Measurements from ENCODE around the gene GNA12. TPM values are rescaled to one million over a fixed set of nuclear protein-coding genes. Genes with fewer than 3 reads are reported as not detected.
A peak's percentile ranks its signal among the peaks of the same experiment; 100 is the strongest.

Gene GNA12
- total RNA-seq, 2 donors from 2014 or later: 37.0 to 46.6 TPM

- Mint-ChIP-seq H3K27me3 (ENCODE audit: low read depth) (no peaks in the 10 kb centered on the region), H3K4me1 (ENCODE audit: low read depth) (peaks cover 48% of the 10 kb centered on the region), H3K4me3 (no peak overlapping the region), H3K27ac (no peak overlapping the region), H3K36me3 (ENCODE audit: insufficient read depth in 2 of 2) (no peaks in the 10 kb centered on the region), H3K9me3 (no peaks in the 10 kb centered on the region)
- no peak for DNase-seq
- no peak for ATAC-seq (replicated peaks in 1 of 2)
Observed at GRCh38 chr7:2807460-2807844, 36.7 kb downstream of the GNA12 start.

DNA sequence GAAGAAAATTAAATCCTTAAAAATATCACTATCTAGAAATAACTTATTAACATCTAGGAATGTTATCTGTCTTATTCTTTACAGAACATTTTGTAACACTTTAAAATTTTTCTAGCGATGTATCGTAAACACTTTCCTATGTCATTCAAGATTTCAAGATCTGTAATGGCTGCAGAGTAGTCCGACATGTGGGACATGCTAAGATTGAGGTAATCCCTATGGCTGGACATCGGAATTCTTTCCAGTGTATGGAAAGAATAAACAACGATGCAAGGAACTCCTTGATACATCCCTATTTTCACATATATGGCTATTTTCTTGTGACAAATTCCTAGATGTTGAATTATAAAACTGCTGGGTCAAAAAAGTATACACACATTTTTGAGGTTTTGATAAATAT is 37.5 kb downstream of the GNA12 start:
- H3K4me3 Mint-ChIP-seq: no peak overlapping the region
- no peak overlapping the region for H3K27ac Mint-ChIP-seq
- ATAC-seq (replicated peaks in 1 of 2) (no peak), DNase-seq (no peak)
- no peaks in the 10 kb centered on the region for H3K36me3 Mint-ChIP-seq (ENCODE audit: insufficient read depth in 2 of 2)
- H3K27me3 Mint-ChIP-seq (ENCODE audit: low read depth): no peaks in the 10 kb centered on the region
- peaks cover 56% of the 10 kb centered on the region for H3K4me1 Mint-ChIP-seq (ENCODE audit: low read depth)
- H3K9me3 Mint-ChIP-seq: no peaks in the 10 kb centered on the region

DNA sequence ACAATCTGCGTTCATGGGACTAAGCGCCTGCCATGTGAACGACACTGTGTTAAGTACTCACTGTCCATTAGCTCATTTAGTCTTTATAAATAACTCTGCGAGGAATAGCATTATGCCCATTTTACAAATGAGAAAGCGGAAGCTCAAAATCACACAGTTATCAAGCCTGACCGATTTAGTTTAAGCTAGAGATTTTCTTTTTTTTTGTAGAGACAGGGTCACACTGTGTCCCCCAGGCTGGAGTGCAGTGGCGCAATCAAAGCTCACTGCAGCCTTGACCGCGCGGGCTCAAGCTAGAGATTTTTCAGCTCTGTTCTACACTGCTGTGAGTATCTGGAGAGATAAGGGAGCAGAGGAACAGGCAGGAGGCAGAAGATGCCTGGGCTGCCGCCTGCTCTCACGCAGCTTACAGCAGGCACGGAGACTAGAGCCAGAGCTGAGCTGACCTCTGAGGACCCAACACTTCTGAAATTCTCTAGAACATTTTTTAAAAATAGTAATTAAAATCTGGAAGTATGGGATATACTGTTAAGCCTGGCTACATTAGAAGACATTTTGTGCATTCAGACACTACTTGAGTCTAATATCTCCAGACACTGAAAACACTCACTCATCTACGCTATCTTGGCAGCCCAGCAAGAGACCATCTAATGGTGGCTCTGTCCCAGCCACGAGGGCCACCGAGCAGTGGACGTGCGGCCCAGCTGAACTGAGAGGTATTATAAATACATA is 38.7 kb downstream of the GNA12 start:
- no peak overlapping the region for H3K4me3 Mint-ChIP-seq

DNA sequence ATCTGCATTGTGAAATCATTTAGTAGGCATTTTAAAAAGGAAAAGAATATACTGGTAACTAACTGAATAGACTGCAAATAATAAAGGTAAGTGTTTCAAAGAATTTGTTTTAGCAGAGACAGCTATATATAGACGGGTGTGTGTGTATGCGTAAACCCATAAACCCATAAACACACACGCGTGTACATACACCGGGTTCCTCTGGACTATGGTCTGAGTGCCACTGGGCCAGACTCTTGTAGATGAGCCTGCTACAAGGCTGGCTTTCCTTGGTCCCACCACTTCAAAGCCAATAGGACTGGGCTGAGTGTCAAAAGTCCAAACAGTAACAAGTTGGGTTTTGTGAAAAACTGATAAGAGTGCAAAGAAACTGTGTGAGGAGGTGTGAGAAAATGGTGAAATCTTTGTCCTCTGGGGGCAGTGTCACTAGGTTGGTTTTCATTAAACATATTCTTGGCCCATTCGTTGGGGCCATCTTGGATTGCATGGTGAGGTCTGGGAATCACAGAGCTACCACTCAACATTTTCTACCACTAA is 39.8 kb downstream of the GNA12 start:
- no peak overlapping the region for H3K27ac Mint-ChIP-seq
- no peaks in the 10 kb centered on the region for H3K36me3 Mint-ChIP-seq (ENCODE audit: insufficient read depth in 2 of 2)
- no peaks in the 10 kb centered on the region for H3K27me3 Mint-ChIP-seq (ENCODE audit: low read depth)
- DNase-seq (no peak), ATAC-seq (replicated peaks in 1 of 2) (no peak)
- no peaks in the 10 kb centered on the region for H3K9me3 Mint-ChIP-seq
- peaks cover 67% of the 10 kb centered on the region for H3K4me1 Mint-ChIP-seq (ENCODE audit: low read depth)
- H3K4me3 Mint-ChIP-seq: no peak overlapping the region

More for the DNA sequence above, 38.7 kb downstream of the GNA12 start:
- Mint-ChIP-seq H3K27me3 (ENCODE audit: low read depth) (no peaks in the 10 kb centered on the region), H3K36me3 (ENCODE audit: insufficient read depth in 2 of 2) (no peaks in the 10 kb centered on the region), H3K9me3 (no peaks in the 10 kb centered on the region), H3K4me1 (ENCODE audit: low read depth) (peaks cover 58% of the 10 kb centered on the region), H3K27ac (no peak overlapping the region)
- DNase-seq (no peak), ATAC-seq (replicated peaks in 1 of 2) (no peak)

GRCh38 chr7:2803755-2804154 is 40.4 kb downstream of the GNA12 start:
- ATAC-seq (replicated peaks in 1 of 2) (no peak), DNase-seq (no peak)
- H3K36me3 Mint-ChIP-seq (ENCODE audit: insufficient read depth in 2 of 2): no peaks in the 10 kb centered on the region
- H3K27ac Mint-ChIP-seq: no peak overlapping the region
- peaks cover 67% of the 10 kb centered on the region for H3K4me1 Mint-ChIP-seq (ENCODE audit: low read depth)
- H3K9me3 Mint-ChIP-seq: no peaks in the 10 kb centered on the region
- H3K4me3 Mint-ChIP-seq: no peak overlapping the region
- no peaks in the 10 kb centered on the region for H3K27me3 Mint-ChIP-seq (ENCODE audit: low read depth)

GRCh38 chr7:2803342-2803692 is 40.8 kb downstream of the GNA12 start:
- peaks cover 66% of the 10 kb centered on the region for H3K4me1 Mint-ChIP-seq (ENCODE audit: low read depth)
- ATAC-seq (replicated peaks in 1 of 2): no peak
- H3K4me3 Mint-ChIP-seq: no peak overlapping the region
- DNase-seq: no peak
- H3K9me3 Mint-ChIP-seq: no peaks in the 10 kb centered on the region
- H3K27me3 Mint-ChIP-seq (ENCODE audit: low read depth): no peaks in the 10 kb centered on the region
- H3K36me3 Mint-ChIP-seq (ENCODE audit: insufficient read depth in 2 of 2): no peaks in the 10 kb centered on the region
- no peak overlapping the region for H3K27ac Mint-ChIP-seq

DNA sequence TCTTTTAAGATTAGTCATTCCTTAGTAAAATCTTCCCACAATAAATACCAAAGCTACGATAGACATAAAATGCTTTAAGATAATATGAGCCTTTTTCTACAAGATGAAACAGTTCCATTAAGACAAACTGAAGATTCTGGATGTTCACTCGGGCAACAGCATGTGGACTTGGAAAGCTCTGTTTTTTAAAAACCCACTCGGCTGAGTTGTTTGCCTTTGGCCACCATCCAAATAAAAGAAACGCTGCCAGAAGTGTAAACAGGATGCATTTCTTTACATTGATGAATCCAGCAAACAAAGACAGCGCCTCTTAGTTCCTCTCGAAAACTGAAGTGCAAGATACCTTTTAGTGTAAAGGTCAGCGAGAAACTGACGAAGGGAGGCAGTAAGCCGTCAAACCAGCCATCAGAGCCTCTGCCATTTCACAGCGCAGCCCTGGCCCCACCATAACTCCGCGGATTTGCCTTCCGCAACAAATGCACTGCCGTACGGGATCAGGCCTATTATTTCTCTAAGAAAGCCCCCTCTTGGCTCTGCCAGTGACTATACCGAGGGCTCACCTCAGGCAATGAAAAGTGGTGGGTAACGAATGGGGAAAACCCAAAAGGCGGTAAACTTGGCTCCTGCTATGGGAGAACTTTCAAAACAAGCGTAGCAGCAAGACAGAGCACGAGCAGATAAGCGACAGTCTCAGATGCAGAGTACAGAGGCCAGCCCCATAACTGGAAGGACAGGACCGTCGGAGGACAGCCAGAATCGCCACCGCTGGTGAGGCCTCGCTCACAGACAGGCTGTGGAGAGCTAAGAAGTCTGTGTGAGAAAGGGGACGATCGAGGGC is 41.4 kb downstream of the GNA12 start:
- no peak overlapping the region for H3K27ac Mint-ChIP-seq
- H3K9me3 Mint-ChIP-seq: no peaks in the 10 kb centered on the region
- ATAC-seq (replicated peaks in 1 of 2) (no peak), DNase-seq (no peak)
- no peaks in the 10 kb centered on the region for H3K36me3 Mint-ChIP-seq (ENCODE audit: insufficient read depth in 2 of 2)
- no peak overlapping the region for H3K4me3 Mint-ChIP-seq
- H3K4me1 Mint-ChIP-seq (ENCODE audit: low read depth): peaks cover 60% of the 10 kb centered on the region
- H3K27me3 Mint-ChIP-seq (ENCODE audit: low read depth): no peaks in the 10 kb centered on the region

- no peaks in the 10 kb centered on the region for H3K9me3 Mint-ChIP-seq
- H3K27ac Mint-ChIP-seq: peak overlapping the region; percentile 64
- H3K27me3 Mint-ChIP-seq (ENCODE audit: low read depth): no peaks in the 10 kb centered on the region
- H3K36me3 Mint-ChIP-seq (ENCODE audit: insufficient read depth in 2 of 2): no peaks in the 10 kb centered on the region
- DNase-seq (no peak), ATAC-seq (replicated peaks in 1 of 2) (no peak)
- peaks cover 57% of the 10 kb centered on the region for H3K4me1 Mint-ChIP-seq (ENCODE audit: low read depth)
- peak overlapping the region in 1 of 2 donors; percentile 77 for H3K4me3 Mint-ChIP-seq
Observed at GRCh38 chr7:2802101-2802500, 42.0 kb downstream of the GNA12 start.

GRCh38 chr7:2800931-2801688 is 43.0 kb downstream of the GNA12 start:
- Mint-ChIP-seq H3K4me3 (peak overlapping the region; percentile 73 to 77), H3K36me3 (ENCODE audit: insufficient read depth in 2 of 2) (no peaks in the 10 kb centered on the region), H3K27ac (peak overlapping the region; percentile 64), H3K4me1 (ENCODE audit: low read depth) (peaks cover 57% of the 10 kb centered on the region), H3K9me3 (no peaks in the 10 kb centered on the region), H3K27me3 (ENCODE audit: low read depth) (no peaks in the 10 kb centered on the region)
- DNase-seq (peak; percentile 26 to 29), ATAC-seq (replicated peaks in 1 of 2) (peak; percentile 65 to 70)

DNA sequence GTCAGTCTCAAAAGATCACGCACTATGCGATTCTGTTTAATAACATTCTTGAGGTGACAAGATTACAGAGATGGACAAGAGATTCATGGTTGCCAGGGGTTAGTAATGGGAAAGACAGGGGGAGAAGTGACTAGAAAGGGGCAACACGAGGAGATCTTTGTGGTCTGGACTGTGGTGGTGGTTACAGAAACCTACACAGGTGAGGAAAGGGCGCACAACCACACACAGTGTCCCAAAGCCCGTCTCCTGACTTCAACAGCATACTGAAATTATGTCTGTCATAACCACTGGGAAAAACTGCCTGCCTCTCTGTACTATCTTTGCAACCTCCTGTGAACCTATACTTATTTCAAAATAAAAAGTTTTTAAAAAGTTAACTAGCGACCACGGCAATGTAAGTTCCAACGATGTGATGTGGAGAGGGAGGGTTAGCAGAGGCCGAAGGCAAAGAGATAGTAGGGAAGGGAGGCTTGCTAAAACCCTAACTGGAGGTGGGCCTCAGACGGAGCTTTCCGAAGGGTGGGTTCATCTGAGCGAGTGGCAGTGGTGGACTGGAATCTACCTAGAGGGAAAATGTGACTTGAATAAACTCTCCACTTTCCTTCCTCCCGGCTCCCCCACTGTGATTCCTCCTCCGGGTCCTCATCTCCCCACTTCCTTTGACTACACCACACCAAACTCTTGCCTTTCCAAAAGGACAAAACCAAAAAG is 43.7 kb downstream of the GNA12 start:
- H3K9me3 Mint-ChIP-seq: no peaks in the 10 kb centered on the region
- DNase-seq (peak; percentile 29 to 33), ATAC-seq (replicated peaks in 1 of 2) (peak; percentile 69 to 71)
- no peaks in the 10 kb centered on the region for H3K27me3 Mint-ChIP-seq (ENCODE audit: low read depth)
- no peaks in the 10 kb centered on the region for H3K36me3 Mint-ChIP-seq (ENCODE audit: insufficient read depth in 2 of 2)
- H3K4me3 Mint-ChIP-seq: peak overlapping the region; percentile 73 to 77
- peaks cover 57% of the 10 kb centered on the region for H3K4me1 Mint-ChIP-seq (ENCODE audit: low read depth)
- H3K27ac Mint-ChIP-seq: no peak overlapping the region

DNA sequence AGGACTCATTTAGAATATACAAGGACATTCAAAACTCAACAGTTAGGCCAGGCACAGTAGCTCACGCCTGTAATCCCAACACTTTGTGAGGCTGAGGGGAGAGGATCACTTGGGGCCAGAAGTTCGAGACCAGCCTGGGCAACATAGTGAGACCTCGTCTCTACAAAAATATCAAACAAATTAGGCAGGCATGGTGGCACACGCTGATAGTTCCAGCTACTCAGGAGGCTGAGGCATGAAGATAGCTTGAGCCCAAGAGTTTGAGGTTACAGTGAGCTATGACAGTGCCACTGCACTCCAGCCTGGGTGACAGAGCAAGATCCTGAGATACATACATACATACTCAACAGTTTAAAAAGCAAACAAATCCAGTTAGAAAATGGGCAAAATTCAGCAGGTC is 44.9 kb downstream of the GNA12 start:
- Mint-ChIP-seq H3K36me3 (ENCODE audit: insufficient read depth in 2 of 2) (peaks cover 0 to 2% of the 10 kb centered on the region in 2 donors), H3K27me3 (ENCODE audit: low read depth) (no peaks in the 10 kb centered on the region), H3K4me1 (ENCODE audit: low read depth) (peaks cover 57% of the 10 kb centered on the region), H3K4me3 (peak overlapping the region in 1 of 2 donors; percentile 49), H3K9me3 (no peaks in the 10 kb centered on the region), H3K27ac (peak overlapping the region; percentile 45)
- ATAC-seq (replicated peaks in 1 of 2): no peak
- no peak for DNase-seq

GRCh38 chr7:2798669-2799068 is 45.4 kb downstream of the GNA12 start:
- no peak overlapping the region for H3K27ac Mint-ChIP-seq
- peaks cover 2 to 4% of the 10 kb centered on the region in 2 donors for H3K36me3 Mint-ChIP-seq (ENCODE audit: insufficient read depth in 2 of 2)
- no peaks in the 10 kb centered on the region for H3K9me3 Mint-ChIP-seq
- ATAC-seq (replicated peaks in 1 of 2): no peak
- no peak overlapping the region for H3K4me3 Mint-ChIP-seq
- no peaks in the 10 kb centered on the region for H3K27me3 Mint-ChIP-seq (ENCODE audit: low read depth)
- H3K4me1 Mint-ChIP-seq (ENCODE audit: low read depth): peaks cover 51% of the 10 kb centered on the region
- DNase-seq: no peak

Data from activated T-cell treated with anti-CD3 and anti-CD28 coated beads, Interleukin-2, amount 50 U/mL, for 72 hours (primary cell).